SK-N-SH (cell line): ENCODE results near the gene RARG. TPM values are rescaled to one million over a fixed set of nuclear protein-coding genes. Genes with fewer than 3 reads are reported as not detected.
A peak's percentile ranks its signal among the peaks of the same experiment; 100 is the strongest.

Experiments used
- CTCF ChIA-PET: fragments of 300-600, 350-600 bp; formaldehyde crosslinking; extraction: SDS; loops from one replicate; lab custom pipeline; 2021; lab: Yijun Ruan, JAX
- POLR2A ChIA-PET: fragments of 350-600 bp; sonication (Branson Sonifier 250); formaldehyde crosslinking; extraction: SDS; loops from one replicate; lab custom pipeline; 2020; ENCODE audit warnings: antibody characterized with exemption, inconsistent platforms; lab: Yijun Ruan, JAX
- DNase-seq: peaks from one replicate; pipeline ENCODE4 v3.0.0; 2012
- H2AFZ ChIP-seq: fragments of 200-600 bp; sonication (generic); 2 replicates; pipeline ENCODE4 v1.8.1; 2016; ENCODE audit warnings: antibody characterized with exemption, mild to moderate bottlenecking, low read depth
- H3F3A ChIP-seq: fragments of 200-600 bp; sonication (generic); replicated peaks from 2 replicates; pipeline ENCODE3; 2016; ENCODE audit warnings: antibody characterized with exemption, mild to moderate bottlenecking; ENCODE audit not compliant: insufficient read depth
- H3K27ac ChIP-seq, 2 experiments: fragments of 200-500 bp in 1 of 2; fragments of 200-600 bp in 1 of 2; sonication (Bioruptor generic) in 1 of 2; sonication (generic), shearing (Covaris generic) in 1 of 2; 2 replicates each; pipeline versions ENCODE4 v1.5.1 to v1.6.1; 2014 to 2016; ENCODE audit warnings: low read depth in 2 of 2, inconsistent platforms in 1 of 2, low read length in 1 of 2, mild to moderate bottlenecking in 1 of 2, mixed read lengths in 1 of 2
- H3K27me3 ChIP-seq: fragments of 200-600 bp; sonication (generic), shearing (Covaris generic); 2 replicates; pipeline ENCODE4 v1.6.1; 2016; ENCODE audit warnings: mixed run types; ENCODE audit not compliant: insufficient read depth
- H3K36me3 ChIP-seq, 2 experiments: fragments of 200-500 bp in 1 of 2; fragments of 200-600 bp in 1 of 2; sonication (Bioruptor generic) in 1 of 2; sonication (generic) in 1 of 2; replicated peaks in 1 of 2; 2 replicates each; pipeline versions ENCODE3 to v1.5.1; 2014 to 2016; ENCODE audit warnings: low read length in 1 of 2, mild to moderate bottlenecking in 1 of 2; ENCODE audit not compliant: insufficient read depth in 2 of 2, control insufficient read depth in 1 of 2
- H3K4me1 ChIP-seq, 2 experiments: fragments of 200-500 bp in 1 of 2; fragments of 200-600 bp in 1 of 2; sonication (Bioruptor generic) in 1 of 2; sonication (generic), shearing (Covaris generic) in 1 of 2; 2 replicates each; pipeline versions ENCODE4 v1.5.1 to v1.6.1; 2014 to 2016; ENCODE audit warnings: low read depth in 1 of 2, low read length in 1 of 2, mixed run types in 1 of 2; ENCODE audit not compliant: insufficient read depth in 2 of 2, control insufficient read depth in 1 of 2
- H3K4me2 ChIP-seq: fragments of 200-600 bp; sonication (generic), shearing (Covaris generic); 2 replicates; pipeline ENCODE4 v1.6.1; 2017; ENCODE audit warnings: mixed run types
- H3K4me3 ChIP-seq, 2 experiments: fragments of 200-500 bp in 1 of 2; fragments of 200-600 bp in 1 of 2; sonication (Bioruptor generic) in 1 of 2; sonication (generic), shearing (Covaris generic) in 1 of 2; 2 replicates each; pipeline versions ENCODE4 v1.5.1 to v1.8.1; 2014 to 2016; ENCODE audit warnings: low read depth in 2 of 2, inconsistent platforms in 1 of 2, low read length in 1 of 2, mild to moderate bottlenecking in 1 of 2, mixed read lengths in 1 of 2, moderate library complexity in 1 of 2
- H3K79me2 ChIP-seq: fragments of 200-600 bp; sonication (generic); 2 replicates; pipeline ENCODE4 v1.8.1; 2017; ENCODE audit warnings: mild to moderate bottlenecking; ENCODE audit not compliant: insufficient read depth
- H3K9ac ChIP-seq: fragments of 200-600 bp; sonication (generic); 2 replicates; pipeline ENCODE4 v1.6.1; 2017; ENCODE audit warnings: mixed run types
- H3K9me2 ChIP-seq: fragments of 200-600 bp; sonication (generic); 2 replicates; pipeline ENCODE4 v1.6.1; 2017; ENCODE audit warnings: mixed run types
- H3K9me3 ChIP-seq: fragments of 200-600 bp; sonication (generic); 2 replicates; pipeline ENCODE4 v1.6.1; 2017; ENCODE audit warnings: mixed run types, mild to moderate bottlenecking, moderate library complexity
- H4K20me1 ChIP-seq: fragments of 200-600 bp; sonication (generic); 2 replicates; pipeline ENCODE4 v1.6.1; 2017; ENCODE audit warnings: mild to moderate bottlenecking, mixed run types; ENCODE audit not compliant: insufficient read depth
- EP300 ChIP-seq, 2 experiments: IDR thresholded peaks; 2 replicates each; pipeline versions ENCODE4 v1.4.0 to v1.6.1; 2012; ENCODE audit warnings: borderline replicate concordance in 1 of 2, low read depth in 1 of 2, low read length in 1 of 2
- EZH2phosphoT487 ChIP-seq: fragments of 200-600 bp; sonication (generic); IDR thresholded peaks from 2 replicates; pipeline ENCODE4 v1.6.1; 2017; ENCODE audit warnings: low read depth, mixed run types, mild to moderate bottlenecking, antibody characterized with exemption, moderate library complexity, borderline replicate concordance
- FOXJ3 ChIP-seq: sonication (generic); formaldehyde crosslinking; IDR thresholded peaks from 2 replicates; pipeline ENCODE4 v1.5.1; 2020; ENCODE audit warnings: mild to moderate bottlenecking, missing genetic modification reagents
- GATA2 ChIP-seq: sonication (generic); formaldehyde crosslinking; IDR thresholded peaks from 2 replicates; pipeline ENCODE4 v1.5.0; 2020; ENCODE audit warnings: mild to moderate bottlenecking, missing genetic modification reagents
- RCOR1 ChIP-seq: fragments of 150-350 bp; IDR thresholded peaks from 2 replicates; pipeline ENCODE4 v1.6.1; 2017; ENCODE audit warnings: antibody characterized with exemption, low read length
- RFX5 ChIP-seq: IDR thresholded peaks from 2 replicates; pipeline ENCODE4 v1.6.1; 2012; ENCODE audit warnings: mild to moderate bottlenecking, improper control_type of control experiment, low read length
- TCF12 ChIP-seq: IDR thresholded peaks from 2 replicates; pipeline ENCODE4 v1.4.0; 2012
- YY1 ChIP-seq: IDR thresholded peaks from 2 replicates; pipeline ENCODE4 v1.4.0; 2012; ENCODE audit warnings: low read depth, mild to moderate bottlenecking
- WGBS: methylation state at CpG from one replicate; pipeline ENCODE4 v1.1.6; 2017; ENCODE audit warnings: low lambda C conversion rate; 5-methylcytosine and 5-hydroxymethylcytosine counted together
- polyA plus RNA-seq, 3 experiments: library from polyadenylated mRNA; depleted of rRNA; stranded (reverse); fragments of >200 nt; gene quantifications; 2 replicates each; pipeline ENCODE4 v1.2.3, GENCODE V29; 2012
- TF ChIP-seq, protein P1 (sequence below): fragments of 150-350 bp; IDR thresholded peaks from 2 replicates; pipeline ENCODE4 v1.6.1; 2016; ENCODE audit warnings: mild to moderate bottlenecking, low read depth, low read length
- TF ChIP-seq, protein P2 (sequence below): IDR thresholded peaks from 2 replicates; pipeline ENCODE4 v1.4.0; 2012; ENCODE audit warnings: low read depth, borderline replicate concordance
- TF ChIP-seq, protein P3 (sequence below): IDR thresholded peaks from 2 replicates; pipeline ENCODE4 v1.6.1; 2012; ENCODE audit warnings: mild to moderate bottlenecking, low read depth, low read length, moderate library complexity

The RARG gene
- polyA plus RNA-seq, 1 of the 3 experiments (the other 2 are of a cell fraction): 36.6 TPM

DNA sequence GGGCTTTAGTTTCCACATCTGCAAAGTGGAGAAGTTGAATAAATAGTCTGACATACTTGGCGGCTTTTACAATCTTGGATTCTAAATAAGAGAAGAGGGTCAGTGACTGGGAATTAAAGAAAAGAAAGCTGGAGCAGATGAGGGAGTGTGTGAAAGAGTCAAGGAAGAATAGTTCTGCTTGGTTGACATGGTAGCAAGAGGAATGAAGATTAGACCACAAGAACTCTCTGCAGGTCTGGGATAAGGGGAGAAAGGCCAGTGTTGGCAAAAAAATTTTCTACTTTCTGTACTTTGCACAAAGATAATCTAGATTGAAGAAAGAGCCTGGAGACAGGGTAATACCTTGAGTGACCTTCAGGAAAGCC, 30.9 kb downstream of the RARG start:
- ChIA-PET POLR2A (no interaction called here), CTCF (interaction anchor here (1.0 to 9.5 kb wide), 6 partner anchors 10 to 135 kb away, joined by 3 to 181 read pairs (median 8); partner anchors contain the start of gene ITGB7)
- Histone ChIP-seq H4K20me1 (no peaks in the 10 kb centered on the region), H3F3A (peaks cover 6% of the 10 kb centered on the region), H3K9me2 (no peaks in the 10 kb centered on the region), H3K27ac (peak overlapping the region in 1 of 2 experiments; percentile 46; a peak in 1 of 4 replicates), H2AFZ (no peak overlapping the region), H3K4me1 (peaks cover 0 to 3% of the 10 kb centered on the region in 2 experiments; a peak in 1 of 4 replicates), H3K4me2 (no peak overlapping the region), H3K9me3 (no peaks in the 10 kb centered on the region), H3K79me2 (no peaks in the 10 kb centered on the region), H3K36me3 (no peaks in the 10 kb centered on the region), H3K4me3 (no peak overlapping the region), H3K27me3 (no peaks in the 10 kb centered on the region), H3K9ac (no peak overlapping the region)
- DNase-seq: no peak
- TF ChIP-seq YY1: no peak
- TF ChIP-seq EZH2phosphoT487: no peak
- TF ChIP-seq RFX5: no peak
- TF ChIP-seq TCF12: no peak
- TF ChIP-seq, protein P1, sequence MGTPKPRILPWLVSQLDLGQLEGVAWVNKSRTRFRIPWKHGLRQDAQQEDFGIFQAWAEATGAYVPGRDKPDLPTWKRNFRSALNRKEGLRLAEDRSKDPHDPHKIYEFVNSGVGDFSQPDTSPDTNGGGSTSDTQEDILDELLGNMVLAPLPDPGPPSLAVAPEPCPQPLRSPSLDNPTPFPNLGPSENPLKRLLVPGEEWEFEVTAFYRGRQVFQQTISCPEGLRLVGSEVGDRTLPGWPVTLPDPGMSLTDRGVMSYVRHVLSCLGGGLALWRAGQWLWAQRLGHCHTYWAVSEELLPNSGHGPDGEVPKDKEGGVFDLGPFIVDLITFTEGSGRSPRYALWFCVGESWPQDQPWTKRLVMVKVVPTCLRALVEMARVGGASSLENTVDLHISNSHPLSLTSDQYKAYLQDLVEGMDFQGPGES: no peak
- TF ChIP-seq RCOR1: no peak
- TF ChIP-seq FOXJ3 (CRISPR knock-in tag): no peak
- TF ChIP-seq, protein P2, sequence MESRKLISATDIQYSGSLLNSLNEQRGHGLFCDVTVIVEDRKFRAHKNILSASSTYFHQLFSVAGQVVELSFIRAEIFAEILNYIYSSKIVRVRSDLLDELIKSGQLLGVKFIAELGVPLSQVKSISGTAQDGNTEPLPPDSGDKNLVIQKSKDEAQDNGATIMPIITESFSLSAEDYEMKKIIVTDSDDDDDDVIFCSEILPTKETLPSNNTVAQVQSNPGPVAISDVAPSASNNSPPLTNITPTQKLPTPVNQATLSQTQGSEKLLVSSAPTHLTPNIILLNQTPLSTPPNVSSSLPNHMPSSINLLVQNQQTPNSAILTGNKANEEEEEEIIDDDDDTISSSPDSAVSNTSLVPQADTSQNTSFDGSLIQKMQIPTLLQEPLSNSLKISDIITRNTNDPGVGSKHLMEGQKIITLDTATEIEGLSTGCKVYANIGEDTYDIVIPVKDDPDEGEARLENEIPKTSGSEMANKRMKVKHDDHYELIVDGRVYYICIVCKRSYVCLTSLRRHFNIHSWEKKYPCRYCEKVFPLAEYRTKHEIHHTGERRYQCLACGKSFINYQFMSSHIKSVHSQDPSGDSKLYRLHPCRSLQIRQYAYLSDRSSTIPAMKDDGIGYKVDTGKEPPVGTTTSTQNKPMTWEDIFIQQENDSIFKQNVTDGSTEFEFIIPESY: no peak
- no peak for TF ChIP-seq GATA2 (CRISPR knock-in tag)
- WGBS: 95% methylated on average over 1 of the region's 1 CpG

DNA sequence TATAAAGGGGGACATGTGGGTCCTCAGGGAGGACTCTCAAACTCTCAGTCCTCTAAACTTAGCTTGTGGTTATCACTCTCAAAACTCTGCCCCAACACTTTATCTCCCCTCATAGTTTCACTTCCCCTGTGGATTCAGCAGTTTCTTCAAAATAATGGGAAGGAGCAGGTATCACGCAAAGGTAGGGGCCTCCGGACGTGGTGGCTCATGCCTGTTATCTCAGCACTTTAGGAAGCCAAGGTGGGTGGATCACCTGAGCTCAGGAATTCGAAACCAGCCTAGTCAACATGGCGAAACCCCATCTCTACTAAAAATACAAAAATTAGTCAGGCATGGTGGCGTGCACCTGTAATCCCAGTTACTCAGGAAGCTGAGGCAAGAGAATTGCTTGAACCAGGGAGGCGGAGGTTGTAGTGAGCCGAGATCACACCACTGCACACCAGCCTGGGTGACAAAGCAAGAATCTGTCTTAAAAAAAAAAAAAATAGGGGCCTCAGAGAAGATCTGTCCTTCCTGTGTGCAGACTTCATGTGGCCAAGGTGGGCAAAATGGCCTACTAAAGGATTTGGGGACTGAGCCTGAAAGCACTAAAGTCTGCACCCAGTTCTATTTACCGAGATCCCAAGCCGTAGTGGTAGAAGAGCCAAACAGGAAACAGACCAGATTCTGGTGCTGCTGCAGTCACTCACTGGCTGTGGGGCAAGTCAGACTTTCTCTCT, 31.4 kb downstream of the RARG start:
- no peaks in the 10 kb centered on the region for H3K36me3 ChIP-seq
- H3K4me3 ChIP-seq: no peak overlapping the region
- no peak overlapping the region for H3K9ac ChIP-seq
- ChIA-PET CTCF (interaction anchor here (0.6 to 9.5 kb wide), 7 partner anchors 11 to 134 kb away, joined by 3 to 181 read pairs (median 13); partner anchors contain the start of genes AAAS, ESPL1 and ITGB7), POLR2A (no interaction called here)
- no peak overlapping the region for H3K4me2 ChIP-seq
- no peaks in the 10 kb centered on the region for H4K20me1 ChIP-seq
- WGBS: 76% methylated on average over 10 of the region's 10 CpGs
- H3K9me2 ChIP-seq: no peaks in the 10 kb centered on the region
- peak overlapping the region in 1 of 2 experiments; percentile 46; a peak in 1 of 4 replicates for H3K27ac ChIP-seq
- H3K79me2 ChIP-seq: no peaks in the 10 kb centered on the region
- peaks cover 2% of the 10 kb centered on the region for H3F3A ChIP-seq
- no peaks in the 10 kb centered on the region for H3K9me3 ChIP-seq
- no peak for DNase-seq
- H3K4me1 ChIP-seq: no peaks in the 10 kb centered on the region
- no peak overlapping the region for H2AFZ ChIP-seq
- no peak for TF ChIP-seq EP300 (IDR thresholded peaks at IDR 0.05; ENCODE audit: borderline replicate concordance in 1 of 2, low read depth in 1 of 2, low read length in 1 of 2)
- no peak for TF ChIP-seq RCOR1
- TF ChIP-seq, protein P3, sequence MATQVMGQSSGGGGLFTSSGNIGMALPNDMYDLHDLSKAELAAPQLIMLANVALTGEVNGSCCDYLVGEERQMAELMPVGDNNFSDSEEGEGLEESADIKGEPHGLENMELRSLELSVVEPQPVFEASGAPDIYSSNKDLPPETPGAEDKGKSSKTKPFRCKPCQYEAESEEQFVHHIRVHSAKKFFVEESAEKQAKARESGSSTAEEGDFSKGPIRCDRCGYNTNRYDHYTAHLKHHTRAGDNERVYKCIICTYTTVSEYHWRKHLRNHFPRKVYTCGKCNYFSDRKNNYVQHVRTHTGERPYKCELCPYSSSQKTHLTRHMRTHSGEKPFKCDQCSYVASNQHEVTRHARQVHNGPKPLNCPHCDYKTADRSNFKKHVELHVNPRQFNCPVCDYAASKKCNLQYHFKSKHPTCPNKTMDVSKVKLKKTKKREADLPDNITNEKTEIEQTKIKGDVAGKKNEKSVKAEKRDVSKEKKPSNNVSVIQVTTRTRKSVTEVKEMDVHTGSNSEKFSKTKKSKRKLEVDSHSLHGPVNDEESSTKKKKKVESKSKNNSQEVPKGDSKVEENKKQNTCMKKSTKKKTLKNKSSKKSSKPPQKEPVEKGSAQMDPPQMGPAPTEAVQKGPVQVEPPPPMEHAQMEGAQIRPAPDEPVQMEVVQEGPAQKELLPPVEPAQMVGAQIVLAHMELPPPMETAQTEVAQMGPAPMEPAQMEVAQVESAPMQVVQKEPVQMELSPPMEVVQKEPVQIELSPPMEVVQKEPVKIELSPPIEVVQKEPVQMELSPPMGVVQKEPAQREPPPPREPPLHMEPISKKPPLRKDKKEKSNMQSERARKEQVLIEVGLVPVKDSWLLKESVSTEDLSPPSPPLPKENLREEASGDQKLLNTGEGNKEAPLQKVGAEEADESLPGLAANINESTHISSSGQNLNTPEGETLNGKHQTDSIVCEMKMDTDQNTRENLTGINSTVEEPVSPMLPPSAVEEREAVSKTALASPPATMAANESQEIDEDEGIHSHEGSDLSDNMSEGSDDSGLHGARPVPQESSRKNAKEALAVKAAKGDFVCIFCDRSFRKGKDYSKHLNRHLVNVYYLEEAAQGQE: no peak
- no peak for TF ChIP-seq YY1
- TF ChIP-seq, protein P2: no peak
- no peak for TF ChIP-seq TCF12
- H3K27me3 ChIP-seq: no peaks in the 10 kb centered on the region
